IPS DF 19.7 (cell line): ENCODE measurements around the gene APOL5.
"Not testable (repeated sequence)": the region's sequence is repeated elsewhere in the genome, so short reads cannot be mapped to it uniquely, and the experiment has no call there.

Experiments used
- DNase-seq: peaks from one replicate; pipeline ENCODE4 v3.0.0-alpha.2; 2013; ENCODE audit warnings: low read depth, low spot score

The APOL5 gene

DNA sequence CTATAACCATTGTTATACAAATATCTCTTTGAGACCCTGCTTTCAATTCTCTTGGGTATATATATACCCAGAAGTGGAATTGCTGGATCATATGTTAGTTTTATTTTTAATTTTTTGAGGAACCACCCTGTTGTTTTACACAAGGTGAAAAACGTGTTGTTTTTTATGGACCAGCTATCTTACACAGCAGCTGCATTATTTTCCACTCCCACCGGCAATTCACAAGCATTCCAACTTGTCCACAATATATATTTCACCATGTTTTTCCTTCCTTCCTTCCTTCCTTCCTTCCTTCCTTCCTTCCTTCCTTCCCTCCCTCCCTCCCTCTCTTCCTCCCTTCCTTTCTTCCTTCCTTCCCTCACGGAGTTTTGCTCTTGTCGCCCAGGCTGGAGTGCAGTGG lies 6.3 kb upstream of the APOL5 start:
- DNase-seq = no peak

DNA sequence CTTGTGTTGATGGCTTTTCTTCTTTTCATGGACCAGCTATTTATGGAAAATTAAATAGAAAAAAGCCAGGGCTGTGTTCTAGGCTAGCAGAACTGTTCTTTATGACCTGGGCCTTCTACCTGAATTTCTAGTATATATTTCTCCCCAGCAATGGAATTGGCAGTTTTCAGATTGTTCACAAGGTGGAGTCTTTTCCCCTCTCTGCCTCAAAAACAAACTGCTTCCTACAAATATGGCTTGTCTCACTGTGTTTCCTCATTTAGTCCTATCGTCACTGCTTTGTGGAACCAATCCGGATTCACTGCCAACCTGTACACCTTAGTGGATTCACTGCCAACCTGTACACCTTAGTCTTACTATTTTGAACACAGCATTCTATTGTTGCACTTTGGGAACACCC lies 5.0 kb upstream of the APOL5 start:
- no peak for DNase-seq

DNA sequence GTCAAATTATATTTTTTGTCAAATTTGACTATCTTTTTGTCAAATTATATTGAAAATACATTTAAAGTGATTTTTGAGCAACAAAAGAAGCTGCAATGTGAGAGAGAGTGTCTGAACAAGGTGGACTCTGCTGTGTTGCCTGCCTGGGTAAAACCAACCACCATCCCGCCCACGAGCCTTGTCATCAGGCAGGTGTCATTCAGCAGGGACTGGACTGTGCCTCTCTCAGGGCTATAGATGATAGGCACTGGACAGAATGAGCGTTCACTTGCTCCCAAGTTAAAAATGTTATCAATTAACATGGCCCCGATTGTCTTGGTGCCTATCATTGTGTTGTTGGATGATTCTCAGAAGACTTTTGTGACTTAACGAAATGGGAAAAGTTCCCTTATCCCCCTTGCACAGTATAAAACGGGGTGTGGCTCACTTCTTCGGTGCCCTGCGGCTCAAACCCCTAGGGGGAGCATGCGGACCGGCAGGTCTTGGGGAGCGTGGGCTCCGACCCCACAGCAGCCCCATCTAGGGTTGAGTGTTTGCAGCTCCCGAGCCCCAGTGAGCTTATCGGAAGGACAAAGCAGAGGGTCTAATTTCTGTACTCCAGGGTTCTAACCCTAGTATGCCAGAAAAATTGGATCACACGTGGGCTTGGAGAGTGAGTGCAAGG lies 1.7 kb downstream of the APOL5 start:
- no peak for DNase-seq

DNA sequence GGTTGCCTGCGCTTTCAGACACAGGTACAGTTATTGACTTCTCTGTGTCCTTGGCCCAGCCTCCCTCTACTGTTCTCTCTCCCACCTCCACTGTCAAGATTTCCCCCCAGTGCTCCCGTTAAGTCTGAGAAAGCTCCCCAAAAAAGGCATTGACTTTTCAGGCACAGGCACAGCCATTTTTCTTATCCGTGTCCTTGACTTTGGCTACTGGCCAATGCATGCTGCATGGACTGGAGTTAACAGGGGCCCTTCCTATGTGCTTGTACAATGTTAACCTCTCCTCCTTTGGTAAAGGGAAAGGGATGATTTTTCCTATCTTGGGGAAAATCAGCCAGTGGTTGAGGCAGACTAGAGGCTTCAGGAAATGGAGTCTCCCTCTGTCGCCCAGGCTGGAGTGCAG lies 4.3 kb downstream of the APOL5 start:
- no peak for DNase-seq

DNA sequence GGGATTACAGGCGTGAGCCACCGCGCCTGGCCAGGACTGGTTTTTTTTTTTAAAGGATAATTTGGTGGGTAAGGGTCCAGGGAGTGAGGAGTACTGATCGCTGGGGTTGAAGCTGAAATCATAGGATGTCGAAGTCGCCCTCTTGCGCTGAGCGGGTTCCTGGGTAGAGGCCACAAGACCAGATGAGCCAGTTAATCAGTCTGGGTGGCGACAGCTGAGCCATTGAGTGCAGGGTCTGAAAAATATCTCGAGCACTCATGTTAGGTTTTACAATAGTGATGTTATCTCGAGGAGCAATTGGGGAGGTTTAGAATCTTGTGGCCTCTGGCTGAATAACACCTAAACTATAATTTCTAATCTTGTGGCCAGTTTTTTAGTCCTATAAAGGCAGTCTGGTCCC lies 7.8 kb downstream of the APOL5 start:
- DNase-seq = no peak

DNA sequence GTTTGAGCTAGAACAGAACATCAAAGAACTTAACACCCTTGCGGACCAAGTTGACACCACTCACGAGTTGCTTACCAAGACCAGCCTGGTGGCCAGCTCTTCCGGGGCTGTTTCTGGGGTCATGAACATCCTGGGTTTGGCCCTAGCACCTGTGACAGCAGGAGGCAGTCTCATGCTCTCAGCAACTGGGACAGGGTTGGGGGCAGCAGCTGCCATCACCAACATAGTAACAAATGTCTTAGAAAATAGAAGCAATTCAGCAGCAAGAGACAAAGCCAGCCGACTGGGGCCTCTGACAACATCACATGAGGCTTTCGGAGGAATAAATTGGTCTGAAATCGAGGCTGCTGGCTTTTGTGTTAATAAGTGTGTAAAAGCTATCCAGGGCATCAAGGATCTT lies 8.7 kb downstream of the APOL5 start:
- DNase-seq = no peak

DNA sequence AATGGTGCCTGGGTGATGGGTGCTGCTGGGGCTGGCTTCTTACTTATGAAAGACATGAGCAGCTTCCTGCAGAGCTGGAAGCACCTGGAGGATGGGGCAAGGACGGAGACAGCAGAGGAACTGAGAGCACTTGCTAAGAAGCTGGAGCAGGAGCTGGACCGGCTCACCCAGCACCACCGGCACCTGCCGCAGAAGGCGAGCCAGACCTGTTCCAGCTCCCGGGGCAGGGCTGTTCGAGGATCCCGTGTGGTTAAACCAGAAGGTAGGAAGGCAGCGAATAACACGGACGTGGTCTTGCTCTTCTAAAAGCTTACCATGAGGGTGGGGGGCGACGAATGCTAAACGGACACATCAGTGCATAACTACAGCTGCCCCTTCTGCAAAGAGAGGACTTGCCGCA lies 9.3 kb downstream of the APOL5 start:
- no peak for DNase-seq

DNA sequence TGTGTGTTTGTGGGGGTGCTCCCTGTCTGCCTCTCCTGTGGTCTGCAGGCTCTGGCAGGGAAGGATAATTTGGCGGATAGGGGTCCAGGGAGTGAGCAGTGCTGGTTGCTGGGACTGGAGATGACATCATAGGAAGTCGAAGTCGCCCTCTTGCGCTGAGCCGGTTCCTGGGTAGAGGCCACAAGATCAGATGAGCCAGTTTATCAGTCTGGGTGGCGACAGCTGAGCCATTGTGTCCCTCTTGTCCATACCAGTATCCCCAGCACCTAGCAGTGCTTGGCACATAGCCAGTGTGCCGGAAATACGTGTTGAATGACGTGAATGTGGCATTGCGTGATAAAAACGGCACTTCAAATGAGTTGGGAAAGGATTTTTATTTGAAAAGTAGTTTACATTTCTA lies 9.8 kb downstream of the APOL5 start:
- no peak for DNase-seq

DNA sequence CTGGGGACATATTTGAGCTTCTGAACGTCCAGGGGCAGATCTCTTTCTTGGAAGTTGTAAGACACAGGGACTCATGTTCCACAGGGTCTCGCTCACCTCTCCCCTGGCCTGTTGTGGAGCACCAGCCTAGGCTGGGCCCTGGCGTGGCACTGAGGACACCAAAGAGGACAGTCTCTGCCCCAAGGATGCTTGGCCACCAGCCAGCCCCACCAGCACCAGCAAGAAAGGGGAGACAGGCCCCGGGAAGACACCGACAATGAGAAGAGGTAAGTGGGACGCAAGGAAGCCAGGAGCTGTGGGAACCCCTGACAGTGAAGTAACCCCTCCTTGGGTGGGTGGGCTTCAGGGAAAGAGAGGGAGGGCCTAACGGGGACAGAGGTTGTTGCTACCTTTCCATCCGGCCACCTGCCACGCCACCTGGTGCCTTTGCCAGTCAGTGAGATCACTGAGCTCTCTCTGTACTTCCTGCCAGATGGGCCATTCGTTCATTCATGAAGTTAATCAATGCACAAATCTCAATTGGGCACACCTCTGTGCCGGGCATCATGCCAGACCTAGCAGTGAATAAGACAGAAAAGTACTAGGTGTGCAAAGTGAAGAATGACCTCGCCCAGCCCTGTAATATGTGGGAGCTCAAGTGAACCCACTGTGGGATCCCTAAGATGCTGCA lies 11.1 kb downstream of the APOL5 start:
- DNase-seq = no peak

DNA sequence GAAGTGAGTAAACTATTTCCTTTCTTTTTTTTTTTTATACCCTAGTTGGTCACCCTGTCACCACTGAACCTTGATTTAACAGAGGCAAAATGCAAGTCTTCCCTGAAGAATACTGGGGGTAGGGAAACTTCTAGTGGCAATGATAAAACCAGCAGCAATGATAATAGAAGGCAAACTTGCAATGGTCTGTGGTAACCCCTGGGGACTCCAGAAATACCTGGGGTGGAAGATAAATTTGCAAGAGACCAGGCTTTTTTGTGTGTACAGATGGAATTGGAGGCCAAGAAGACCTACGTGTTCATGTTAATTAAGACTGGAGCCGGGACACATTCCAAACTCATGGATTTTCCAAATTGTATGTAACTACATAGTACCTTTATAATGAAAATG lies 11.6 kb downstream of the APOL5 start:
- no peak for DNase-seq

DNA sequence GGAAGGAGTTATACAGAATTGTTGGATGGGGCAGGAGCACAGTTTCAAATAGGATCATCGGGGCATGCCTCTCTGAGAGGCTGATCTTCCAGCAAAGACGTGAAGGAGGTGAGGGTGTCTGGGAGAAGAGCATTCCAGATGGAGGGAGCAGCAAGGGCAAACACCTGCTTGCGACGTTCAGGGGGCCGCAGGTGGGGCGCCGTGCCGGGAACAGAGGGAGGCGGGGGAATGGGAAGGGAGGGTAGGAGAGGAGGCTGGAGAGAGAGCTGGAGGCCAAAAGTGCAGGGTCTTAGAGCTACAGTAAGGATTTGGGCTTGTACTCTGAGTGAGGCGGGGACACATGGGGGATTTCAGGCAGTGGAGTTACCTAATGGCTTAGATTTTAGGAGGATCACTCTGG lies 13.6 kb downstream of the APOL5 start:
- no peak for DNase-seq

DNA sequence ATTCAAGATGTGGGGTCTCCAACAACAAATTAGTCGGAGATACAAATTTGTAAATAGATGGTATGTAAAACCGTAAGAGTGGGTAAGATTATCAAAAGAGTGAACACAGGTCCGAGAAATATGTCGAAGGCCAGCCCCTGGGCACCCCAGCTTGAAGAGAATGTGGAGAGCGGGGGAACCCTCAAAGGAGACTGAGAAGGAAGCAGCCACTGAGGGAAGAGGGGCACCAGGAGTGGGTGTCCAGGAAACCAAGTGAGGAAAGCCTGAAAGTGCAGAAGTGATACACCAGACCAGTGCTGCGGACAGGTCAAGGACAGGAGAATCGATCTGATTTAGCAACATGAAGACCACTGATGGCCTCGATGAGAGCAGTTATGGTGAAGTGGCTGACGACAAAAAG lies 14.4 kb downstream of the APOL5 start:
- DNase-seq = no peak

DNA sequence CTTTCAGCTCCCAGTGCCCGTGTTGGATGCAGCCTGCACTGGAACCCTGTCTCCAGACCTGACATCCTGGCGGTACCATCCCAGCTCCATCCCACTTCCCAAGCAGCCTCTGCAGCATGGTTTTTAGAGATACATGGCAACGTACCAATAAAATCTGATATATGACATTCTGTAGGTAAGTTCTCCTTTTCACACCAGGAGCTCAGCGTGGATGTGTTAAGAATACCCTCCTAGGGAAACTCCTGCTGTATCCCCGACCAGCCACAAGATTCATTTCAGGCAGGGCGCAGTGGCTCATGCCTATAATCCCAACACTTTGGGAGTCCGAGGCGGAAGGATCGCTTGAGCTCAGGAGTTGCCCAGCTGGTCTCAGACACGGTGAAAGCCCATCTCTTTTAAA lies 15.4 kb downstream of the APOL5 start:
- no peak for DNase-seq

DNA sequence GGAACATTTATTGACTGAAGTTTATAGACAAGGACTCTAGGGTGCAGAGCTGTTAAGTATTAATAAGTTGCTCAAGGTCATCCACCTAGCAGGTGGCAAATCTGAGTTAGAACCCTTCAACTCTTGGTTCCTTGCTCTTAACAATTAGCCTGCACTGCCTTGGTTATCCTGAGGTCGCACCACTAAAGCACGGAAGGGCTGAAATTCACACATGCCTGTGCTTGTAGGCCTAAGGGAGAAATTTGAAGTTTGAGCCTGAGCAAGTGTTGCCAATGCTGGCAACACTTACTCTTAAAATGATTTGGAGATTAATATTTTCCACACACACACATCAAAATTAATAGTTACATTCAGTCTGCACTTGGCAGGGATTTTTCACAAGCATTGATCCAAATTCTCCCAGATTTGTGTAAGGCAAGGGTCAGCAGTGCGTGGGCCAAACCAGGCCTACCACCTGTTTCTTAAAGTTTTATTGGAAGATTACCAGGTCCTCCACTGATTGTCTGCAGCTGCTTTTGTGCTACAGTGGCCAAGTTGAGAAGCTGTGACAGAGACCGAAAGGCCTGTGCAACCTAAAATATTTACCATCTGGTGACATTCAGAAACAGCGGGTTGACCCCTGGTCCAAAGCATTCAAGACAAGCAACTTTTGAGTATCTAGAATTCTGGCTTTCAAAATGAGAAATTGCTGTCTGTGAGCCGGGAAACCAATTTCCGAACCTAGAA lies 16.3 kb downstream of the APOL5 start:
- no peak for DNase-seq

DNA sequence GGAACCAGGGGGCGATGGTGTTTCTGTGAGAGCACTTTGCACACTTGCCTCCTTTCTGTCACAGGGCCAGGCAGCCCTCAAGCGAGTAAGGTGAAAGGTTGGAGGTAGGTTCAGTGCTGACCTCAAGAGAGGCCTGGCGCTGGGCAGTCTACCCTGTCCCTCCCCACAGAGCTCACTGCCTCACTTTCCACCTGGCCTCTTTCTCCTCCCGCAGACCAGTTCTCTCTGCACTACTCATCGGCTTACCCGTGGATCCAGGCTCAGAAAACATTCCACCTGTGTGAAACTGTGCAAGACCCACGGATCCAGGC lies 16.8 kb downstream of the APOL5 start:
- DNase-seq = no peak

DNA sequence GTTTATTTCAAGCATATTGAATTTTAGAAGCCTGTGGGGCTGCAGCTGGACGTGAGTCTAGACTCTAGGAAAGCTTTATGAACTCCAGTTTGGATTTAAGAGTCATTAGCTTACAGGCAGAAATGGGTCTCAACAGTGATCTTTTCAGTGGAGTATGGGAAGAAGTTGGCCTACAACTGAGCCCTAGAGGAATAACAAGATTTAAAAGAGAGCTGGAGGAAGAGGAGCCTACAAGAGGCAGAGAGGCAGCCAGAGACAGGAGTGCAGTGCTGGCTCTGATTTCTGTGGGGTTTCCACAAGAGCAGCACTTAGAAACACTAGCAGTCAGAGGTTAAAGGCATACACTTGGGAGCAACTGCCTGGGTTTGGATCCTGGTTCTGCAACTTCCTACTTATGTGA lies 17.9 kb downstream of the APOL5 start:
- no peak for DNase-seq

DNA sequence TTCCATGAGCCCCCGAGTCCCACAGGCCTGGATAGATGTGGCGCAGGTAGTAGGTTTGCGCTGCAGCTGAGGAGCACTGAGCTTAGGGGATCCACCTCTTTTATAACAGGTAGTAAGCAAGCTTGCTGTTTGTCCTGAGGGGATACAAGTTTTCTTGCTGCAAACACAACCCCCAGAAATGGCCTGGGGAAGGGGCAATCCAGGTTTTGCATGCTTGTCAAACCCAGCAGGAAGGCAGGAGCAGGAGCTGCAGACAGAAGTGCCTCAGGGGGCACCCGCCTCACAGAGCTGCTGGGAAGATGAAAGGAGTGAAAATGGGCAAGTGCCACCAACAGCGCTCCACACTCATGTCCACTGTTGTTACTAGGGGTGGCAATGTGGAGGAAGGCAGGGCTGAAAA lies 18.5 kb downstream of the APOL5 start:
- DNase-seq = no peak

DNA sequence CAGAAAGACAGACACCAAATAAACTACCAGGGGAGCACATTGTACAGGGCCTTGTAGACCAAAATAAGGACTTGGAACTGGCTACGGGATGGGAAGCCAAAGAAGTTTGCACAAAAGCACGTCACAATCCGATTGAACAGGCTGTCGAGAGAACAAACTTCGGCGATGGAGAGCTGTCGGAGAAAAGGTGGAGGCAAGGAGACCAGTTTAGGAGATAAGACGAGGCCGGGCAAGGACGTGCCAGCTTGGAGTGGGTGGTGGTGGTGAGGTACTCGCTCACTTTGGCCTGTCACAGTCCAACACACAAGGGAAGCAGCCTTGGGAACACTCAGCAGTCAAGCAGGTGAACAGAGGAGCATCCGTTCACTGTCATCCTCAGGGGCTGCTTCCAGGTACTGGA lies 19.0 kb downstream of the APOL5 start:
- no peak for DNase-seq

DNA sequence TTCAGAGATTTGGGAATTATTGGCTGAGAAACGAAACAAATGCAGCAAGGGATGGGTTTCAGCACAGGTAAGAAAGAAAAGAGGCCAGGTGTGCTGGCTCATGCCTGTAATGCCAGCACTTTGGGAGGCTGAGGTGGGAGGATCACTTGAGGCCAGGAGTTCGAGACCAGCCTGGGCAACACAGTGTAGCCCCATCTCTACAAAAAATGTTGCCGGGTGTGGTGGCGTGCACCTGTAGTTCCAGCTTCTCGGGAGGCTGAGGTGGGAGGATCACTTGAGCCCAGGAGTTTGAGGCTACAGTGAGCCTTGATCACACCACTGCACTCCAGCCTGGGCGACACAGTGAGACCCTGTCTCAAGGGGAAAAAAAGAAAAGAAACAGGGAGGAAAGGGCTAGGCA lies 20.2 kb downstream of the APOL5 start:
- DNase-seq = not testable (repeated sequence)

DNA sequence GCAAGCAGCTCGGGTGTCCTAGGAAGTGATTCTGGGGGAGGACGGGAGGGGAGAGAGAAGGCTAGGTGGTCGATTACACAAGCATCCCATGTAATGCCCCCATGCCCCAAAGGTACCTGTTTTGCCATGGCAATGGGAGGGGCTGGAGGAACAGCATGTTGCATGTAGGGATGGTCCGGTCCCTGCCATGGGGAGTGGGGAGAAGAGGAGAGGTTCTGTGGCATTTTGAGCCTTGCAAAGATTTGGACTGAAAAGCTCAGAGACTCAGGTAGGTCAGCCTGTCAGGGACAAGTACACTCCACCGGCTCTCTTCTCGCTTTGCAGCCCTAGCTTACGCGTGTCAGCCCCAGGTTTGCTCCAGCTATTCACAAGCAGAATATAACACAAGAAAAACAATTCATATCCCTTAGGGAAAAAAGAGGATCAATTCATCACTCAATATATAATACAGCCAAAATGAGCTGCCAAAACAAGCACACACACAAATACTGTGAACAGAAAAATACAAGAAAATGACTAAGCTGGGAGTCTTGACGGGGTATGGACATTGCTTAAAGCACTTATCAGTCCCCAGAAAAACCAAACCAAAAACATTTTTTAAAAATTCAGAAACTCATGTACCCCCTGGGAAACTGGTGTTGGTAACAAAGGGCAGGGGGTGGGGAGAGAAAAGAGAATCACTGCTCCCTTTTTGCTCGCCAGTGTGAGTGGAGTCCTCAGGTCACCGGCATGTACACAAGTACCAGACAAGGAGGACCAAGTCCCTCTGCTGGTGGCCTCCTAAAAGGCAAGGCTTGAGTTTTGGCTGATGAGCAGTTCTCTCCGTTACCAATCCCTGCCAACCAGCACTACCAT lies 21.6 kb downstream of the APOL5 start:
- no peak for DNase-seq

DNA sequence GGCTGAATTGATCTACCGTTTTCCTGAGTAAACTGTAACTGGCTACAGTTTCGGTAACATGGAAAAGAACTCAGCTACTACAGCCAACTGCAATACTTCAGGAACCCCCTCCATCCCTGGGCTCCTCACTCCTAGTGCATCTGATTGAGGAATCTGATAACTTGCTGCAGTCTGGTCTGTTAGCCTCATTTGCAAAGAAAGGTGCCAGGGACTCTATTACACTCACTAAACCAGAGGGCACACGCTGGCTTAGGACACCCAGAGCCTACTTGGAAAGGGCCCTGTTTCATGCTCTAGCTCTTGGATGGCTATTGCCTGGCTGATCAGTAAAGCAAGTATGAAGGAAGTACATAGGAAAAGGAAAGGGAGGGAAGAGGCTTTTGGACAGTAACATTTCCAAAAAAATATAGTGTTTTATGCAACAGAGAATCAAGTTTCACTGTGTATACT lies 22.3 kb downstream of the APOL5 start:
- DNase-seq = no peak

DNA sequence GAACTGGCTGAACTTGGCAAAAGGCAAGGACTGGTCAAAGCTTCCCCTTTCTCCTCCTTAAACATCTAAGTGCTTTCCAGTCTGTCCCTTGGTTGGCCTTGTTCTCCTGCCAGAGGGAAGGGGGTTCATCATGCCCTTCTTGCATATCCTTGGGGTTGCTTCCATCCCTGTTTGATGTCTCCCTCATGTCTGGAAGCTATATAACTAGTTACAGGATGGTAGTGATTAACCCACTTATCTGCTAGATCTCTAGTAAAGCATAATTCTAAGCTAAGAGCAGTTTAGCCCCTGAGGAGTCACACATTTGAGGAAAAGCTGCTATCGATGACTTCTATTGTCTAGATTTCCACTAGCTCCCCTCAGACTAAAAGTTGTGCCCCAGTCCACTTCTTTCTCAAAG lies 22.9 kb downstream of the APOL5 start:
- DNase-seq = no peak
